Uterus (tissue), 4 donors: ENCODE measurements around the gene SH2B2. TPM values are rescaled to one million over a fixed set of nuclear protein-coding genes. Genes with fewer than 3 reads are reported as not detected.
A peak's percentile ranks its signal among the peaks of the same experiment; 100 is the strongest.

Experiments used
- DNase-seq, 2 donors: peaks; one replicate each; pipeline ENCODE4 v3.0.0-alpha.2; 2019 to 2020
- H3K27ac ChIP-seq, 2 donors: fragments of 200-600 bp; sonication (generic); 1 replicate in 1 of 2; 2 replicates in 1 of 2; pipeline ENCODE4 v1.5.1; 2016 to 2018
- H3K27me3 ChIP-seq, 2 donors: fragments of 200-600 bp; sonication (generic); one replicate each; pipeline ENCODE4 v1.5.1; 2018 to 2019; ENCODE audit warnings: control low read depth in 1 of 2
- H3K36me3 ChIP-seq, 2 donors: fragments of 200-600 bp; sonication (generic); one replicate each; pipeline ENCODE4 v1.5.1; 2019; ENCODE audit warnings: control low read depth in 1 of 2
- H3K4me1 ChIP-seq, 2 donors: fragments of 200-600 bp; sonication (generic); one replicate each; pipeline ENCODE4 v1.5.1; 2018 to 2019; ENCODE audit warnings: control low read depth in 1 of 2
- H3K4me3 ChIP-seq, 2 donors: fragments of 200-600 bp; sonication (generic); 1 replicate in 1 of 2; 2 replicates in 1 of 2; pipeline ENCODE4 v1.5.1; 2018 to 2019; ENCODE audit warnings: mild to moderate bottlenecking in 1 of 2
- H3K9me3 ChIP-seq, 2 donors: fragments of 200-600 bp; sonication (generic); one replicate each; pipeline ENCODE4 v1.5.1; 2019; ENCODE audit warnings: control low read depth in 1 of 2
- POLR2A ChIP-seq, 2 donors: fragments of 450-650 bp; IDR thresholded peaks; one replicate each; pipeline ENCODE4 v1.6.1; 2016; ENCODE audit warnings: antibody characterized with exemption in 2 of 2, mild to moderate bottlenecking in 1 of 2, moderate library complexity in 1 of 2
- intact Hi-C: fragments of 100-400 bp; cut with DNase I; formaldehyde crosslinking; loops from one replicate; pipeline ENCODE4 v1.15.1; 2023; ENCODE audit warnings: low total_unique reads
- total RNA-seq, 4 donors: library from RNA; depleted of rRNA in 3 of 4; stranded (reverse); fragments of >200 nt in 3 of 4; gene quantifications; one replicate each; pipeline versions ENCODE4 v1.1.0 to v1.2.4, GENCODE V29; 2014 to 2023
- TF ChIP-seq, protein P1 (sequence below), 4 experiments: fragments of 200-600 bp in 2 of 4; fragments of 450-650 bp in 2 of 4; sonication (generic) in 2 of 4; IDR thresholded peaks; one replicate each; pipeline ENCODE4 v1.5.1; 2016 to 2019; ENCODE audit warnings: antibody characterized with exemption in 4 of 4, mild to moderate bottlenecking in 2 of 4, moderate library complexity in 1 of 4
- donor health status: DM: yes; HTN: yes; CAD: no.

The SH2B2 gene
- total RNA-seq, 4 donors from 2014 or later = 0.77 to 13.8 (median 9.4) TPM; not detected in 1

GRCh38 chr7:102268635-102269034 is 18.0 kb upstream of the SH2B2 start:
- Histone ChIP-seq H3K36me3 (no peaks in the 10 kb centered on the region), H3K4me1 (no peaks in the 10 kb centered on the region), H3K27me3 (no peaks in the 10 kb centered on the region), H3K27ac (no peak overlapping the region), H3K4me3 (no peak overlapping the region), H3K9me3 (no peaks in the 10 kb centered on the region)
- DNase-seq = no peak
- TF ChIP-seq POLR2A (IDR thresholded peaks at IDR 0.05) = no peak
- TF ChIP-seq, protein P1, sequence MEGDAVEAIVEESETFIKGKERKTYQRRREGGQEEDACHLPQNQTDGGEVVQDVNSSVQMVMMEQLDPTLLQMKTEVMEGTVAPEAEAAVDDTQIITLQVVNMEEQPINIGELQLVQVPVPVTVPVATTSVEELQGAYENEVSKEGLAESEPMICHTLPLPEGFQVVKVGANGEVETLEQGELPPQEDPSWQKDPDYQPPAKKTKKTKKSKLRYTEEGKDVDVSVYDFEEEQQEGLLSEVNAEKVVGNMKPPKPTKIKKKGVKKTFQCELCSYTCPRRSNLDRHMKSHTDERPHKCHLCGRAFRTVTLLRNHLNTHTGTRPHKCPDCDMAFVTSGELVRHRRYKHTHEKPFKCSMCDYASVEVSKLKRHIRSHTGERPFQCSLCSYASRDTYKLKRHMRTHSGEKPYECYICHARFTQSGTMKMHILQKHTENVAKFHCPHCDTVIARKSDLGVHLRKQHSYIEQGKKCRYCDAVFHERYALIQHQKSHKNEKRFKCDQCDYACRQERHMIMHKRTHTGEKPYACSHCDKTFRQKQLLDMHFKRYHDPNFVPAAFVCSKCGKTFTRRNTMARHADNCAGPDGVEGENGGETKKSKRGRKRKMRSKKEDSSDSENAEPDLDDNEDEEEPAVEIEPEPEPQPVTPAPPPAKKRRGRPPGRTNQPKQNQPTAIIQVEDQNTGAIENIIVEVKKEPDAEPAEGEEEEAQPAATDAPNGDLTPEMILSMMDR (IDR thresholded peaks at IDR 0.05) = no peak
- intact Hi-C loops = no loop called here

DNA sequence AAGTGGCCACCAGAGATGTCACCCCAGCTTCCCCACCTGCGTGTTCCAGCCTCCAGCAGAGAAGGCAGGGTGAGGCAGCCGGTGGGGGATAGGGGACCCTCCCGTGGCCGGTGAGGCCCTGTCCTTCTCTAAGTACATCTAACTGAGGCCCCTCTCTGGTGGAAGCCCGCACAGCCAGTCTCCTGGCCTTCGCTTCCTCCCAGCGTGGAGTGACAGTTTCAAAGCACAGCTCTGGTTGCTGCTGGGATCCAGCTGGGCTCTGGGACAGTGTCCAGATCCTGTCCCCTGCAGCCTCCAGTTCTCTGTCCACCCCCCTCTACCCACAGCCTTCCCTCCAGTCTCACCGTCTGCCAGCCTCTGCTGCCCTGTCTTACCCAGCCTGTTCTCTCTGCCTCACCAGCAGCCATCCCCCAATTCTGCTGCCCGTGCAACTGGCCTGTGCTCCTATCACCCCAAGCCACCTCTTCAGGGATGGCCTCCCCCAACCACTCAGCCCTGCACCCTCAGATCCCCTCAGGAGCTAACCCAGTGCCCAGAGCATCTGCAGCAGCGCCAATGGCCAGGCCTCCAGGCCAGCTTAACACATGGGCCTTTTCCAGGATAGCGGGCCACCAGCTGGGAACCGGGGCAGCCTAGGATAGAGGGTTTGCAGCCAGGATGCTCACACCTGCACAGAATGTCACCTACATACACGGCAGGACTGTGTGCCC is 16.3 kb upstream of the SH2B2 start:
- H3K36me3 ChIP-seq = no peaks in the 10 kb centered on the region
- no peaks in the 10 kb centered on the region for H3K9me3 ChIP-seq
- no peak for DNase-seq
- no peak overlapping the region for H3K4me3 ChIP-seq
- intact Hi-C loops = loop anchor here (5.0 kb wide), 2 partner anchors 583 to 723 kb away; no protein-coding TSS in a partner anchor
- TF ChIP-seq, protein P1 (IDR thresholded peaks at IDR 0.05) = no peak
- no peak for TF ChIP-seq POLR2A (IDR thresholded peaks at IDR 0.05)
- H3K4me1 ChIP-seq = no peaks in the 10 kb centered on the region
- no peaks in the 10 kb centered on the region for H3K27me3 ChIP-seq
- no peak overlapping the region for H3K27ac ChIP-seq

DNA sequence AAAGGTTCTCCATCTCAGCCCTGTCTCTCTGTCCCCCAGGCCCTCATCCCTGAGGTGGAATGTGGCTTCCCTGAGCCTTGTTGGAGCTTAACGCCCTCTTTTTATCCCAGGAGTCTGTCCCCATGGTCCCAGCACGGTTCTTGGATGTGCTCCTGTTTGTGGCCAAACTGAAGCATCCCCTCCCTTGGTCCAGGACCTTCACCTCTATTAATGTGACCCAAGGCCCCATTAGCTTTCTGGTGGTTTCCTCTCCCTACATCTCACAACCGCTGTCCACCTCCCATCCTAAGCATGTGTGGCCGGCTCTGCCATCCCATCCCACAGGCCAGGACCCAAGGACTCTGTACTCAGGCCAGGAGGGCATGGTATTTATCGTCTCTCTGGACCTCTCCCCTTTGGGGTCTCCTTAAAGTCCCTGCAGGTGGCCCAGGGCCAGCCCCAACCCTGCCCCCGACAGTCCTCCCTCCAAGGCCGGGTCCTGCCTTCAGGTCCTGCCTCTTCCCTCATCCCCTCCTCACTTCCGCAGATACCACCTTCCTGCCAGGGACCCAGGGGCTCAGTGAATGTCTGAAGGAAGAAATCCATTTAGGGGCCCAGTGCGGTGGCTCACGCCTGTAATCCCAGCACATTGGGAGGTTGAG is 15.4 kb upstream of the SH2B2 start:
- H3K36me3 ChIP-seq = no peaks in the 10 kb centered on the region

DNA sequence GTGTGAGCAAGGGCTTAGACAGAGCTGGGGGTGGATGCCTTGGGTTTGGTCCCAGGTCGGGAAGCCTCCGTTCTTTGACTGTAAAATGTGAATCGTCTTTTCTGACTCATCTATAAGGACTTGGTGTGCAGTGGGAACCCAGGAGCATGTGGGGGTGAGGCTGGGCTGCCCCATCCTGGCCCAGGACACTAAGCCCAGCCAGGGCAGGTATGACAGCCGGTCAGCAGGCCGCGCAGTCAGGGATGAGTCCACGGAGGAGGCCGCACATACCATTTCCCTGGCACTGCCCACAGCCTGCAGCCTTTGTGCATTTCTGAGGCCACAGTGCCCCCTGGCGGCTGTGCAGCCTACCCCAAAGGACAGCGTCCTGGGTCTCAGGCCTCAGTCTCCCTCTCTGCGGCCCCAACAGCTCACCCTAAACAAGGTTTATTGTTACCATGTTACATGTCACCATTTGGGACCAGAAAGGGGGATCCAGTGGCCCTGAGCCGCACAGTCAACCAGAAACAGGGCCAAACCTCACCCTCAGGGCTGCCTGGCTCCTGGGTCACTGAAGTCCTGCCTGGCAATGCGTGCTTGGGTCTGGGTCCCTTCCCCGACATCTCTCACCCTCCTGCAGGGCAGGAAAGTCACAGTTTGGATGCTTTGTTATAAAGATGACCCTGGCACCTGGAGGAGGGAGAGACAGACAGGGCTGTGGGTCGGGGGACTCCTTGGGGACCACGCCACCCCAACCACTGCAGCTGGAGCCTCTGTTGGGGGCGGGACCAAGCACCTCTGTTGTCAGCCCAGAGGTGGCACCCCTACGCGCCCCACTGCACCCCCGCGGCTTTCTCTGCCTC is 14.4 kb upstream of the SH2B2 start:
- Histone ChIP-seq H3K4me3 (no peak overlapping the region), H3K4me1 (no peaks in the 10 kb centered on the region), H3K27me3 (no peaks in the 10 kb centered on the region), H3K9me3 (no peaks in the 10 kb centered on the region), H3K36me3 (no peaks in the 10 kb centered on the region), H3K27ac (no peak overlapping the region)
- intact Hi-C loops = loop anchor here (5.0 kb wide), 2 partner anchors 585 to 725 kb away; no protein-coding TSS in a partner anchor
- peak; percentile 78 for DNase-seq
- TF ChIP-seq, protein P1 (IDR thresholded peaks at IDR 0.05) = peak; percentile 81 to 94 (median 90)
- no peak for TF ChIP-seq POLR2A (IDR thresholded peaks at IDR 0.05)

More for the DNA sequence above, 15.4 kb upstream of the SH2B2 start:
- no peak for DNase-seq
- Histone ChIP-seq H3K9me3 (no peaks in the 10 kb centered on the region), H3K4me3 (no peak overlapping the region), H3K27ac (no peak overlapping the region), H3K27me3 (no peaks in the 10 kb centered on the region), H3K4me1 (no peaks in the 10 kb centered on the region)
- TF ChIP-seq, protein P1 (IDR thresholded peaks at IDR 0.05) = no peak
- TF ChIP-seq POLR2A (IDR thresholded peaks at IDR 0.05) = no peak
- intact Hi-C loops = loop anchor here (5.0 kb wide), 2 partner anchors 584 to 724 kb away; no protein-coding TSS in a partner anchor
